Stimulated activated CD8-positive, alpha-beta memory T cell treated with anti-CD3 and anti-CD28 coated beads, Interleukin-4, amount 100 ng/mL, for 4 hours (primary cell): ENCODE results near the gene PTDSS2.

ENCODE experiments used
- DNase-seq, 2 donors: peaks; one replicate each; pipeline ENCODE4 v3.0.0-alpha.2; 2020; ENCODE audit warnings: low read depth in 2 of 2, low spot score in 1 of 2

The PTDSS2 gene

DNA sequence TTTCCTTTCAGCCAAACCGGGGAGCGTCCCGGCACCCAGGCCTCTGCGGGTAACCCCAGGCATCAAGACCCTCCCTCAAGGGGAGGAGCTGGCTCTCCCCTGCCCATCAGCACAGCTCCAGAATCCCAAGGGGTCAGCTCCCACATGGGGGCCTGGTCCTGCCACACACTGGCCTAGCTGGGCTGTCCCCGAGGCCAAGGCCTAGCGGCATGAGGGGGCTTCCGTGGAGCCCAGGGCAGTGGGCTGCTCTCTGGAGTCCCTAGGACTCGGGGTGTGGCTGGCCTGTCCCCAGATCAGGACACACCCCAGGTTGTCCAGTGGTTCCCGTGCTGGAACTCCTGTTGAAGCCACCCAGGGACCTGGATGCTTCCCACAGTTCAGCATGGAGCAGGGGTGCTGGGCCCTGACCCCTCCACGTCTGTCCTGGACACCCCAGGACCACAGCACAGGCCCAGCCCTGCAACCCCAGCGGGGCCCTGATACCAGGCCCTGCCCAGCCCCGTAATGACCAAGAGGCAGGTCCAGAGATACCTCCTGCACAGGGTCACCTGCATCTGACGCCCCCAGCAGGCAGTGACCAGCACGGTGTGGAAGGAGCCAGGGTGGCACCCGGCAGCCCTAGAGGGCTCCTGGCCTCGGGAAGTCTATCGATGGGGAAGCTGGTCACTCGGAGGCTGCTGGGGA is 79.8 kb downstream of the PTDSS2 start:
- no peak for DNase-seq

GRCh38 chr11:530960-531831 is 81.1 kb downstream of the PTDSS2 start:
- DNase-seq = no peak

- no peak for DNase-seq
These were observed 81.9 kb downstream of the PTDSS2 start for GRCh38 chr11:531919-532526.

DNA sequence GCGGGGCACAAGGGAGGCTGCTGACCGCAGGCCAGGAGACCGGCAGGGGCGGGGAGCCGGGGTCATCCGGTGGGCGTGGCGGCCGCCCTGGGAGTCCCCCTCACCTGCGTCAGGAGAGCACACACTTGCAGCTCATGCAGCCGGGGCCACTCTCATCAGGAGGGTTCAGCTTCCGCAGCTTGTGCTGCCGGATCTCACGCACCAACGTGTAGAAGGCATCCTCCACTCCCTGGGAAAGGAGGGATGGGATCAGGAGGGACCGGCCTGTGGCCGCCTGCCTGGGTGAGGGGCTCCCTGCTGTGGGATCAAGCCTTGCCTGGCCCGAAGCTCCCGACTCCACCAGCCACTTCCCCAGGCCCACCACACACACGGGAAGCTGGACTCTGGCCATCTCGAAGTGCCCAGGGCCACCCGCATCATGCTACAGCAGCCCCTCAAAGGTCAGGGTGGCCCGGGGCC is 82.5 kb downstream of the PTDSS2 start:
- DNase-seq = no peak

DNA sequence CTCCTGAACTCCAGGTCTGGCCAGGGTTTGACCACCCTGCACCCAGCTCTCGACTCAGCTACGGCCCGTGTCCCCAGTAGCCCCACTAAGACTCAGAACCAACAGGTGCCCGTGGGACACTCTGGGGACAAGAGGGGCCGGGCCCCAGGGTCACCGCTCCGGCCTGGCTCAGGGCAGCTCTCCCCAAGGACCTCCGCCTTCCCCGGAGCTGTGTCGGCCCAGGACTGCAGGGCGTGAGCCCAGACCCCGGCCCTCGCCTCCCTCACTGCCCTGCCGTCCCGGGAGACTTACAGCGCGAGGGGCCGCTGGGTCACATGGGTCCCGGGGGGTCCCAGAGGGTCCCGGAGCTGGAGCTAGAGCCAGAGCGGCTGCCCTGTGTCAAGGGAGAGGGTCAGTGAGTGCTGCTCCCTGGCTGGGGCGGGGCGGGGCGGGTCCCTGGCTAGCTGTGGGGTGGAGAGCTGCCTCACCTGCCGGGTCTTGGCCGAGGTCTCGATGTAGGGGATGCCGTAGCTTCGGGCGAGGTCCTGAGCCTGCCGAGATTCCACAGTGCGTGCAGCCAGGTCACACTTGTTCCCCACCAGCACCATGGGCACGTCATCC is 83.0 kb downstream of the PTDSS2 start:
- DNase-seq = no peak

DNA sequence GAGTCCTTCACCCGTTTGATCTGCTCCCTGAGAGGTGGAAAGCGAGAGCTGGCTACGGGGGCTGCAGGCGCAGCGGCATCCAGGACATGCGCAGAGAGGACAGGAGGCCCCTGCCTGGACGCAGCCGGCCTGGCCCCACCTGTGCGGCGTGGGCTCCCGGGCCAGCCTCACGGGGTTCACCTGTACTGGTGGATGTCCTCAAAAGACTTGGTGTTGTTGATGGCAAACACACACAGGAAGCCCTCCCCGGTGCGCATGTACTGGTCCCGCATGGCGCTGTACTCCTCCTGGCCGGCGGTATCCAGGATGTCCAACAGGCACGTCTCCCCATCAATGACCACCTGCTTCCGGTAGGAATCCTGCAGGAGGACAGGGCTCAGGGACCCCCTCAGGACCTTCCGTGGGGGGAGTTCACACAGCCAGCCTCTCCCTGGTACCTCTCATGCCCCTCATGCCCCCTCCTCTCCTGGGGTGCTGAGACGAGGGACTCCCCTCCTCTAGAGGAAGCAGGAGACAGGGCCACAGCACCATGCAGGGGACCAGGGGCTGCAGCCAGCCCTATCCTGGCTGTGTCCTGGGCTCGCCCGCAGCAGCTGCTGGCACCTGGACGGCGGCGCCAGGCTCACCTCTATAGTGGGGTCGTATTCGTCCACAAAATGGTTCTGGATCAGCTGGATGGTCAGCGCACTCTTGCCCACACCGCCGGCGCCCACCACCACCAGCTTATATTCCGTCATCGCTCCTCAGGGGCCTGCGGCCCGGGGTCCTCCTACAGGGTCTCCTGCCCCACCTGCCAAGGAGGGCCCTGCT is 83.7 kb downstream of the PTDSS2 start:
- no peak for DNase-seq

DNA sequence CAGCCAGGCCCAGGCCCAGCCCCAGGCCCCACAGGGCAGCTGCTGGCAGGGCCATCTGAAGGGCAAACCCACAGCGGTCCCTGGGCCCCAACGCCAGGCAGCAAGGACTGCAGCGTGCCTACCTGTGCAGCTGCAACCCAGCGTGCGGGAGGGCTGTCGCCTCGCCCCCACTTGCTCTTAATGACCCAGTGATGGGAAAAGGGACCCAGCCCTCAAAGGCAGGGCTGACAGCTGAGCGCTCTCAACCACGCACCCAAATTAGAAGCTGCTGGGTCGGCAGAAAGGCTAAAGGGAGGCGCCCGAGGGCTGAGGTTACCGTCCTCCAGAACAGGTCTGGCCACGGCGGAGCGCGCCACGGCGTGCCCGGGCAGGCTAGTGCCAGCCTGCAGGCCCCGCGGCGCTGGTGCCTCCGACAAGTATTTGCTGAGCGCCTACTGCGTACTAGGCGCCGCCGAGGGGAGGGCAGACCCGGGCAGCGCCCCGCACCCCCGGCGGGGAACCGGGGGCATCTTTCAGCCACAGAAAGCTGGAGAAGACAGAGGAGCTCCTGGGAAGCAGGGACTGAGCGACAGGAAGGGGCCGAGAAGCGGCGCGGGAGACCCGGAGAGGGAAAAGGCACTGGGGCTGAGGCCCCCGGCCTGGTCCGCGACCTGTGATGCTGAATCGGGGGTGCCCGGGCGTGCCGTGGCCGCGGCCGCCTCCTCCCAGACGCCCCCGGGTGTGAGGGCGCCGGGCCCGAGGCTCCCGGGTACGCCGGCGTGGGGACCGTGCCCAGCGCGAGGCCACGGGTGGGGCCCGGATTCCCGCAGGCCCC is 84.5 kb downstream of the PTDSS2 start:
- DNase-seq = no peak

- no peak for DNase-seq
These were observed 85.1 kb downstream of the PTDSS2 start for GRCh38 chr11:535210-535518.

DNA sequence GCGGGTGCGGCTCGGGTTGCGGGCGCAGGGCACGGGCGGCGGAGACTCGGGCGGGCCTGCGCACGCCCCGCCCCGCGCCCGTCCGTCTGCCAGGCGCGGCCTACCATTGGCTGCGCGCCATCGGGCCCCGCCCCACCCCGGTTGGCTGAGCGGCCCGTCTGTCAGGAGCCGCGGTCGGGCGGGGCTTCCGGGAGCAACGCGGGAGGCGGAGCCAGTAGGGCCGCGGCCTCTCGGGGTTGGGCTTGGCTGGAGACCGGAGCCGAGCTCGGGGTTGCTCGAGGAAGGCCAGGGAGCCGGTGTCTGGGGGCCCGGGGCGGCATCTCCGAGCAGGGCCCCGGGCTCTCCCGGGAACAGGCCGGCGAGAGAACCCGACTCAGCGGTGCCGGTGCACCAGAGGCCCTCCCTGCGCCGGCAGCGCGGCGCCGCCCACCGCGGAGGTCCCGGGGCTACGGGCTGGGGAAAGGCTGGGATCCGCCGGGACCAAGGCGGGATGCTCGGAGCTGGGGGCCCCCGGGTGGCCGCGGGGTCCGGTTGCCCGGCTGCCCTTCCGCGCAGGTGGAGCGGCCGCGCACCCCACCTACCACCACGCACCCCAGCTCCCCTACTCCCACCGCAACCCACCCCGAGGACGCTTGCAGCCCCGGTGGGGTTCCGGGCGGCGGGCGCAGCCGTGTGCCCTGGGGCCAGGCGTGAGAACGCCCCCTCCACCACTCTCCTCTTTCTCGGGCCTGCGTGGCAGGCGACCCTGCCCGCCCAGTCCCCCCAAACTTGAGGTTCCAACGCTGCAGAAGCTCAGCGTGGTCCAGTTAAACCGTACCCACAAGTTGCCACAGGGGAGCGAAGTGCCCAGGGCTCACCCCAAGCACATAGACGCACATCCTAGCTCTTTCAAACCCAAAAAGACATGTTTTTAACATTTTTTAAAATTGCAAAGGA is 85.7 kb downstream of the PTDSS2 start, which contains the start of gene HRAS:
Gene HRAS, minus strand, starts transcription at position 58 of the 936 bp plus-strand sequence.
- DNase-seq = peak; percentile 83 to 89

DNA sequence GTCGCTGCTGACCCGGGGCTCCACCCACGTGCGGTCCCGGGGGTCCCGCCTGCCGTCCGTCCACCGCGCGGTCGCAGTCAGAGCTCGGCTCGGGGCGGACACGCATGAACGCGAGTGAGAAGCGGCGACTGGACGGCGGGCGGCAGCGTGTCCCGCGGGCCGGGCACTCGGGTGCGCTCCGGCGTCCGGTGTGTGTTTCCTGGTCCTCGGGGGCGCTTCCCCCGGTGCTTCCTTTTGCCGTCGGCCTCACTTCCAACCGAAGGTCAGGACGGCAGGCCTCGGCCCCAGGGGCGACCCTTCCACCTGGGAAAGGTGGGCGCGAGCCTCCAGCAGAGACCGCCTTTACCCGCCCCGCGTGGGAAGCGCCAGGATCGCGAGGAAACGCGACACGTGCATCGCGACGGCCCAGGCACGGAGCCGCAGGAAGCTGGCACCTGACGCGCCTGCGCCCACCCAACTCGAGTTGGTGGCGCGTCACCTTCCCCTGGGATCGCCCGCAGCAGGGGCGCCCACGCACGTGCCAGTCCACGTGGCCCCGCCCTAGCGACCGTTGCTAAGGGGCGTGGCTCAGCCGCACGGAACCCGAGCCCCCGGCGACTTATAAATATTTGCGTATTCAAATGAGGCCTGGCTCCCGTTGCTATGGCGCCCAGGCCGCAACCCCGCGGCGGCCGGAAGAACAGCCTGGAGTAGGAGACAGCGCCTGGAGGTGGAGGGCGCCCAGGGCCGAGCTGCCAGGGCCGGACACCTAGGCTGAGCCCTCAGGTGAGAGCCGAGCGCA is 87.0 kb downstream of the PTDSS2 start, which contains the start of gene LRRC56:
Gene LRRC56, plus strand, starts transcription at position 687 of the 781 bp plus-strand sequence. CDS start 3,158 bp downstream, outside the sequence.
- DNase-seq = peak; percentile 86 to 88

- DNase-seq = no peak
These were observed 87.7 kb downstream of the PTDSS2 start for GRCh38 chr11:537622-538430.

- DNase-seq = no peak
These were observed 88.5 kb downstream of the PTDSS2 start for GRCh38 chr11:538431-539051.

GRCh38 chr11:539971-540481 is 89.9 kb downstream of the PTDSS2 start:
- DNase-seq = no peak
